HG03064 (cell line): Measurements from ENCODE around the gene GUK1.

Experiments
- ATAC-seq: cut with Tn5 transposase; IDR thresholded peaks from one replicate; pipeline ENCODE4 v1.9.1; 2021; ENCODE audit warnings: low read depth; ENCODE audit not compliant: unreplicated experiment

GUK1 gene

DNA sequence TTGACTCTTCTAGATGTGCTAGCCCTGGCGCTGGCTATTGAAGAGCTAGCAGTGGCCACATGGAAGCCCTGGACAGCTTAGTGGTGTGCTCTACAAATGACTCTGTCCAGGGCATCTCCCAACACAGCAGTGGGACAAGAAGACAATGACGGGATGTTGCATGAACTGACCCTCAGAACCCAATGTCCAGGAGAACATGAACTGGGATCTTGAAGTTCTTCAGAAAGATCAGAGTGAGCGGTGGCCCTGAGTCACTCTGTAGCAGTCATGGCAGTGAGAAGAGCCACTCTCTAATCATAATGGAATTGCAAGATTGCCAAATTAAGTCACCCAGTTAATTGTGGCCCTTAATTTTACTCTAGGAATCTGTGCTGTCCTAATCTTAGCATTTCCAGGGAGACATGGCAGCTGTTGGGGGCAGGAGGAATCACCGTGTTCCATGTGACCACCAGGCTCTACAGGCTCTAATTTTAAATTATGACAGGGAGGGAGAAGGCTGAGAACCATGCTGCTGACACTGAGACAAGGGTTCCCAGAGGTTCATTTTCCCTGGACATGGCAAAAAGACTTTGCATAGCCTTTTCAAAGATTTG lies 57.6 kb downstream of the GUK1 start:
- ATAC-seq, result no peak
